NCI-H82 treated with DMSO at 0.1 percent for 48 hours (cell line): ENCODE results near the gene PDZD7.

Experiments used
- DNase-seq: peaks from one replicate; lab custom pipeline; 2025; ENCODE audit not compliant: unreplicated experiment; lab: John Stamatoyannopoulos, UW

Gene PDZD7

DNA sequence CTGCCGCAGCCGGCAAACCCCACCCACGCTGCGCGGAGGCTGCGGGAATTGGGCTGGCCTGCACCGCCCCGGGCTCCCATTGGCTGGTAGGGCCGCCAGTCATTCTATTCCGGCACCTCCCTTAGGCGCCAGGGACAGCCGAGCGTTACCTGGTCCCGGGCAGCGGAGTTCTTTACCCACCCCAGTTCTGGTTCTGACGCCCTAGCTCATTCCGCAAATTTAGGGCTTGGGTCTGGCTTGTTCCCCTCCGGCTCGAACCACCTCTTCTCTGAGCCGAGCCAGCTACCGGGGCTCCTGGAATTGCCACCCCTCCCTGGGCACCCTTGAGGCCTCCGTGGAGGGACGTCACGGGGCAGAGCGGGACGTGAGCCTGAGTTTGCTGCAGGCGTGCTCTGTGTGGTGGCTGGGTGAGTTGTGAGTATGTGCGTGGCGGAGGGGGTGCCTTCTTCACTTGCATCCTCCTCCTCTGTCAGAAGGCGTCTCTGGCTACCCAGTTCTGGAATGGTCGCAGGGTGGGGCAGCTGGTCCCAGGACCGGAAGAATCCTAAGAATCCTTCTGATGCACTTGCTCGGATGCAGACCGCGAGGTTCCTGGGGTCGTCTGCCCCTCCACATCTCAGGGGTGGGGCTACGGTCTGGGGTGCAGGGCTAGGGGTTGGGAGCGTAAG lies at the start of gene PDZD7, which contains the start of gene SFXN3:
TSS of gene PDZD7 (minus strand) at position 2 of the 668 bp plus-strand sequence. CDS start 910 bp downstream, outside the sequence.
TSS of gene SFXN3 (plus strand) at position 107 of the 668 bp plus-strand sequence. CDS start 3,461 bp downstream, outside the sequence.
- DNase-seq = peak; percentile 57

GRCh38 chr10:101079874-101080273 lies 48.9 kb upstream of the PDZD7 start:
- DNase-seq = no peak

- DNase-seq = no peak
These were observed 45.7 kb upstream of the PDZD7 start for GRCh38 chr10:101076630-101077029.

DNA sequence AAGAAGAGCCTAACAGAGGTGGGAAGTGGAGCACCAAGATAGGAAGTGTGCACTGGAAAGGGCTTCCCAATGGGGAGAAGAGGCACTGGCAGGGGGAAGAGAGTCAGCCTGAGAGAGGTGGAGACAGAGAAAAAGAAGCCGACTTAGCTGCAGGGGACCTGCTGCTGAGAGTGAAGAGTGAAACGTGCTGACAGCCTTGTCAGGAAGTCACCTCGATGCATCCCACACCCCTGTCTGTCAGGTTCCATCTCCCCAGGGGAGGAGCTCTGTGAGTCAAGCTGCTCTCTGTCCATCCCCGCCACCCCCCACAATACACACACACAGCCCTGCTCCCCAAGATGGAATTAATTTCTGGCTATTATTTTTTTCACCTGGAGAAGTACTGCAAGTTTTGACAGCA lies 44.8 kb upstream of the PDZD7 start:
- DNase-seq = peak; percentile 6

DNA sequence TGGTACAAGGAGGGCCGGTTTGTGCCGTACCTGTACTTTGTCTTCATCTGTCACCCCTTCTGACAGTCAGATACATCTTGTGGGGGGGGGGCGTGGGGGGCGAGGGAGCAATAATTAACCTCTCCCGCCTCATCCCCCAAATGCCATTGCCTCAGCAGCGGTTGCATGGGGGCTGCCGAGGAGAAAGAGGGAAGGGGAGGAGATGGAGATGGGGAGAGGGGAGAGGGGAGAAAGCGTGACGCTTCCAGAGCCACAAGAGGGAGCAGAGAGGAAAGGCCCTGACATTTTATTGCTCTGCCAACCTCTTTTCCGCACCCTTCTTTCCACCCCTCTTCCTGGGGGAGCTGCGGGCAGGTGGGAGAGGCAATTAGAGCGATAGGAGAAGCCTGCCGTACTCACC lies 42.7 kb upstream of the PDZD7 start:
- no peak for DNase-seq

DNA sequence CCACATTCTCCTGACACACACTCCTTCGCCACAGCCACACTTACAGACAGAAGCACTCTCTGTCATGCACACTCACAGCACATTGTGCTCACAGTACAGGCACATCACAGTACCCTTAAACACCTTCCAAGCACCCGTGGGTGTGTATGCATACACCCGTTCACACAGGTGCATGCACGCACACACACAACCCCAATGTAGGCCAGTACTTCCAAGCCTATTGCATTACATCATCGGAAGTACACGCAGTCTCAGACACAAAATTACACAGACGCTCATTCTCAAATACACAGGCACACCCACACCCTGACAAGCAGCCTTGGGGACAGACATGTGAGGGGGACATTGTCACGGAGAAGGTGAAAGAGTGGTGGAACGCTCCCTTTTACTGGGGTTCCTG lies 42.0 kb upstream of the PDZD7 start:
- no peak for DNase-seq

DNA sequence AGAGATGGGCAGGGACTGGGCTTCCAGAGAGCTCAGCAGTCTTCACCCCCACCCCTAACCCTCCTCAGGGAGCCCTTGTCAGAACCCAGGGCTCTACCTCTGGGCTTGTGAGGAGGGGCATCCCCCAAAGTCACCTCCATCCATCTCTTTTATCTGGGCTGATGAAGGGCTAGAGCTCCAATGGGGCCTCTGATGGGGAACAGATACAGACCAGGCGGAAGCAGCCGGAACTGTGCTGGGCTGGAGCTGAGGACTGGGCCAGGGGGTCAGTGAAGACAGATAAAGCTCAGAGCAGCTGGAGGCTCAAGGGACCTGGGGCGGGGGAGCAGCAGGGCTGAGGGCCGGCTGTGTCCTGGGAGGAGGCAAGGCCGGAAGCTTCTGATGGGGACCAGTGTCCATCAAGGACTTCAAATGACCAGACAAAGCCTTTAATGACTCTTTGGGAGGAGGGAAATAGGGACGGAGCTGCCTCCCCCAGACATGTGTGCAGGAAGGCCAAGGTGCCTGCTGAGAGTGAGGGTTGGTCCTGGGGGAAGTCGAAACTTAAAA lies 41.0 kb upstream of the PDZD7 start:
- DNase-seq = no peak

- DNase-seq = no peak
These were observed 40.4 kb upstream of the PDZD7 start for GRCh38 chr10:101071267-101071884.

- no peak for DNase-seq
These were observed 39.2 kb upstream of the PDZD7 start for GRCh38 chr10:101070098-101070497.

DNA sequence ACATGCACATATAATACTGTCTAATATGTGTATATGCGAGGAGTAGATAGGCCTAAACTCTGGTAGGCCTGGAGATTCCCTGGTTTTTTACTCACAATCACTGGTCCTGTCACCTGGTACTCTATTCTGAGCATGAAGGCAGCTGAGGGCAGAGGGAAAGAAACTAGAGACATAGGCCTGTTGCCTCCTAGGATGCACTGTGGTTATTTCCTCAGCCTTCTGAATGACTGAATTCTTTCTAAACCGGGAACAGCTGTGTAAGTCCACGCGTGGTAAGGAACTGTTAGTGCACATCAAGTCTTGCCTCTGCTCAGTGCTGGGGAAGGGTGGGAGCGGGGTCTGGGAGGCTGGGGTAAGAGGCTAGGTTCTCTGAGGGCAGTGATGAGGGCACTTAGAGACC lies 38.5 kb upstream of the PDZD7 start:
- DNase-seq = no peak

DNA sequence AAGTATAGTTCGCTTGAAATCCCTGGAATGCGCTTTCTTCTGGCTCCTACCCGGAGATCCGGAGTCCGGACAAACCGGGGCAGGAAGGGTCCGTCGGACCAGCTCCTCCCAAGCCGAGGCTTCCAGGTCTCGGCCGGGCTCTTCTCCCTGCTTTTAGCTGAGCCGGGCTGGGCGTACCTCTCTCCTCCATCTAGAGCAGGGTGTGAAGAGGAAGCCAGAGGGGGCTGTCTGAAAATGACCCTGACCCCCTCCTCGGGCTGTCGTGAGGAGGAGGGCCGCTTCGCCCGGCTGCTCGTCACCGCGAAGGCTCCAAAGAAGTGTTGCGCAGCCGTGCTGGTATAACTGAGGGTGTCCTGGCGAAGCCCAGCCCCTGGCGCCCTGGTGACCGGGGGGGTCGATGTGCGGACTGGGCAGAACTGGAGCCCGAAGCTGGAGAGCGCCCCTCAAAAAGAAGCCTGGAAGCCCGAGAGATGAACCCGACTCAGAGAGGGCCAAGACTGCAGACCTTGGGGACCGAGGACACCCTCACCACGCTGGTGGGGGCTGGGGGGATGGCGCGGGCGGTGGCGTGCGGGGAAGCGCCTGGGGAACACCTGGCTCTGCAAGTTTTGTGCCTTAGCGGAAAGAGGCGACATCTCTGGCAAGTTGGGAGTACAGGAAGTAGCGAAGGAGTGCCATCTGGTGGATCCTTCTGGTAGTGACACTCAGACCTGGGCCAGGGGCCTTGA lies 36.6 kb upstream of the PDZD7 start:
- DNase-seq = peak; percentile 54

DNA sequence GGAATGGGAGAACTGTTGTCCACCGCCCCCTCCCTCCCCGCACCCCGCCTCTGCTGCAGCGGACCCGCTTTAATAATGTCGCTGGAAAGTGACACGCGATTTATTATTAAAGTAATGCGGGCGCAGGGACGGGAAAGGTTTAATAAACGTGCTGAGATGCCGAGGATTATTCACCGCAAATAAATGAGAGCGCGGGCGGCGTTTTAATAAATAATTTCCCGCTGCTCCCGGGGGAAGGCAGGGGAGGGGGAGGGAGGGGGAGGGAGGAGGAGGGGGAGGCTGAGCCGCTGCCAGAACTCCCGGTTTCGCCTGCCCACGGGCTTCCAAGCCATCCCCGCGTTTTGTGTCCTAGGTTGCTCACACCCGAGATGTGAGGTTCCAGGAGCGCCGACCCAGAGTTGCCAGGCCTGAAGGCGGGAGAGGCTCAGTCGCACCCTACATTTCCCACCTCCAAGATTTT lies 36.0 kb upstream of the PDZD7 start:
- DNase-seq = no peak

- DNase-seq = peak; percentile 62
These were observed 35.4 kb upstream of the PDZD7 start for GRCh38 chr10:101066146-101066895.

- DNase-seq = no peak
These were observed 34.7 kb upstream of the PDZD7 start for GRCh38 chr10:101065481-101066145.

GRCh38 chr10:101064415-101065030 lies 33.6 kb upstream of the PDZD7 start:
- no peak for DNase-seq

DNA sequence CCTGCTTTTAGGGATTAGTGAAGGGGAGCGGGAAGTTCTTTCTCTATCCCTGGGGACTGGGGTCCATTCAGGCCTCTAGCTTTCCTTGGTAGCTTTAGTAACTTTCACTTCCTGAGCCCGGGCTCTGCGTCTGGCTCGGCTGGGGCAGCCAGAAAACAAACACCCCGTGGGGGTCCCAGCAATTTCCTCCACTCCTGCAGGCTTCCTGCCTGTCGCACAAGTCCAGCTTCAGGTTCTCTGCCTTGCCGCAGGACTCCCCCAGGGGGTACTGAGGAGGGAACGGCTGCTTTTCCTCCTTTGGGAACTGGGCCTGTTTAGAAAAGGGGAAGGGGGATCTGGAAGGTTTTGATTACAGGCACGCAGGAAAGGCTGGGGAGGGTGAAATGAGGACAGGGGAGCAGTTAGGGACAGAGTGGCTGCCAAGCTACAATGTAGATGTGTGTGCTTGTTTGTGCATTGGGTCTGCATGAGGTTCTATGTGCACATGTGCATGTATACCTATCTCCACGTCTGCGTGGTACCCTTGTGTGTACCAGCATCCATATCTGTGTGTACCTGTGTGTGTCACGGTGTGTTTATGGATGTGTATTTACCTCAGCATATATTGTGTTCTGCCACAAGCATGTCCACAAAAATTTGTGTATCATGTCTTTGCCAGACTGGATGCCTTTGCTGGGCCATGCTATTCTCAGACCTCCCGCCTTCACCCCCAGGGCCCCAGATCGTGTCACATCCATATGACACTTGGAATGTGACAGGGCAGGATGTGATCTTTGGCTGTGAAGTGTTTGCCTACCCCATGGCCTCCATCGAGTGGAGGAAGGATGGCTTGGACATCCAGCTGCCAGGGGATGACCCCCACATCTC lies 32.9 kb upstream of the PDZD7 start:
- DNase-seq = no peak

GRCh38 chr10:101063050-101063525 lies 32.2 kb upstream of the PDZD7 start:
- no peak for DNase-seq

- peak; percentile 16 for DNase-seq
These were observed 31.5 kb upstream of the PDZD7 start for GRCh38 chr10:101062232-101063049.
